ENCODE measurements around the gene FEN1. TPM values are rescaled to one million over a fixed set of nuclear protein-coding genes. Genes with fewer than 3 reads are reported as not detected.

Gene FEN1
- total and polyA plus RNA-seq, 2 of the 8 experiments (the other 6 are each of a cell fraction or from before 2014, with no cell fraction given), result 52.6 to 86.1 TPM

- TF ChIP-seq USF2 (IDR thresholded peaks at IDR 0.05; ENCODE audit: low read length) (no peak), TEAD4 (IDR thresholded peaks at IDR 0.05; ENCODE audit: low read depth, low read length) (no peak), KDM1A (IDR thresholded peaks at IDR 0.05; ENCODE audit: borderline replicate concordance, low read length) (no peak), HDAC6 (IDR thresholded peaks at IDR 0.05; ENCODE audit: low read depth, low read length) (no peak), GABPA (IDR thresholded peaks at IDR 0.05; ENCODE audit: borderline replicate concordance, insufficient read depth, low read length) (no peak), BRCA1 (IDR thresholded peaks at IDR 0.05; ENCODE audit: low read depth, low read length) (no peak), CHD1 (IDR thresholded peaks at IDR 0.05; ENCODE audit: low read depth, low read length) (no peak), POLR2A (IDR thresholded peaks at IDR 0.05; ENCODE audit: control extremely low read depth in 1 of 2, low read depth in 2 of 2, low read length in 2 of 2) (no peak), TBP (IDR thresholded peaks at IDR 0.05; ENCODE audit: low read depth, low read length) (no peak)
Observed at GRCh38 chr11:61756452-61757212, 36.1 kb upstream of the FEN1 start (continued).
